ENCODE measurements around the gene PER2. TPM values are rescaled to one million over a fixed set of nuclear protein-coding genes. Genes with fewer than 3 reads are reported as not detected.
A peak's percentile ranks its signal among the peaks of the same experiment; 100 is the strongest.
"Not testable (repeated sequence)": the region's sequence is repeated elsewhere in the genome, so short reads cannot be mapped to it uniquely, and the experiment has no call there.

The PER2 gene
- 1.7 and 3.3 TPM in 2 replicates for total RNA-seq (2014; rRNA removed; shearing (Covaris generic))

DNA sequence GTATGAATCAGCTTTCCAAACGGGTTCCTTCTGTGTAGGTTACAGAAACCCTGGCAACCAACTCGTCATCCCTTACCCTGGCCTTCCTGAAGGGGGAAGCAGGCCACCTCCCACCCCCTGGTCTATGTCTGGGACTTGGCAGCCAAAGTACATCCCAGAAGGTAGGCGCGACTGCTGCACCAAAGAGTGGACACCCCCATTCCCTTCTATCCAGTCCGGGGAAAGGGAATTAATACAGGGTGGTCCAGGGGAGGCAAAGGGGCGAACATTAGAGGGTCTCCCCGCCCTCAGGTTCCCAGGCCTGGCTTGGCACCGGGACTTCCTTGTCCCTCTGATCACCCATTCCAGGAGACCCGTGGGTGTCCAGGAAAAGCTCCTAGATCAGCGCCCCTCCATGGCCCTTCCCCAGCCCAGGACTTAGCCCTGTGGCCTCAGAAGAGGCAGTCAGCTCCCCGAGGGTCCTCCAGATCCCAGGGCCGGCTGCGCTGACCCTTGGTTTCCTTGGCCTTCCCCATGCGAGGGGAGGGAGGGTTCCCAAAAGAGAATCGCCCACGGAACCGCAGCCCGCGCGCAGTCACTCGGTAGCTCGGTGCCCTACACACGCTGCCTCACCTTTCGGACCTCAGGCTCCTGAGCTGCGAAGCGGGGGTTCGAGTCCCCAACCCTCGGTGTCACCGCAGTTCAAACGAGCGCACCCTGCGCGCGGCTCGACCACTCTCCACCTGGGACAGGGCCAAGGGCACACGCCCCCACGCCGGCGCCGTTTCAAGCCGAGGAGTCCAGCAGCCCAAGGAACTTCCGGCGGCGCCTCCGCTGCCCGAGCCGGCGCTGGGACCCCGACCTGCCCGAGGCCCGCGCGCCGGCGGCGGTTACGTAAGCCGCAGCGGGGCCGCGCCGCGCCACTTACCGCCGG is at the start of gene PER2:
PER2 (minus strand) TSS at position 874 of the 913 bp plus-strand sequence. CDS start 10,674 bp downstream, outside the sequence.
- DNase-seq (ENCODE audit: low read depth) = peak; percentile 82

DNA sequence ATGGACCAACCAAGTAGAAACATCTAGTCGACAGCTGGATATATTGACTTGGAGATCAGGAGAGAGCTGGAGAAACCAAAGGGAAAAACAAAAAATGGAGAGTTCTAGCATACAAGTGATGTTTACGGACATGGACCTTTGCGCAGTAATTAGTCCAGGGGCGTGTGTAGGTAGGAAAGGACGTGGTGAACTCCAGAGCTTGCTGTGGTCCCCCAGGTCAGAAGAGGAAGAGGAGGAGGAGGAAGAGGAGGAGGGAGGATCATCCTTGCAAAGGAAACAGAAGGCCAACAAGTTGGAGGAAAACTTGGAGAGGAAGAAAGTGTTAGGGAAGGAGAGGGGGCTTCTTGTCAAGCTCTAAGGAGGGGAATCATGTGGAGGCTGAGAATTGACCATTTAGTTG is 49.4 kb upstream of the PER2 start:
- DNase-seq (ENCODE audit: low read depth) = no peak

DNA sequence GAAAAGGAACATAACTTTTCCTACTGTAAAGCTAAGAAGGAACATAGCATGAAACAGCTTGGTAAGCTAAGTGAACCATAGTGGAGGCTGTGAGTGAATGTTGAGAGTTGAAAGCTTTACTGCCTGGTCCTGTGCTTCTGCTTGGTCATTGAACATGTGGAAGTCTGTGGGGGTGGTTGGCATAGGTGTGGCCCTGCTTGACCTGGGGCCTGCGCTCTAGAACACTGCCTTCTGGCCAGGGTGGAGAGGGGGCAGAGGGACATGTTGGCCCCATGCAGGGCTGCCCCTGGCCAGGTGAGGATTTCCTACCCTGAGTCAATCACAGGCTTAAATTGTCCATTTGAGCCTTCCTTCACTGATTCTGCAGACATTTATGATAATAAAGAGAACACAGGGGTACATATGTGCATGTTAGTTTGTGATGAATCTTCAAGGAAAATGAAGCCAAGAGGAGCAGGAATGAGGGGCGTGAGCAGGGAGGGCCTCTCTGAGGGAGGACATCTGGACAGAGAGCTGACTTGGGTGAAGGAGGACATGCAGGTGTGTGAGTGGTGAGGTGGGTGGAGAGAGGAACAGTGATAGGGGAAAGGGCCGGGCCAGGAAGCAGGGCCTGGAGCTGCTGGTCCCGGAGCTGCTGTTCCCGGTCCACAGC is 48.5 kb upstream of the PER2 start:
- DNase-seq (ENCODE audit: low read depth) = no peak

- no peak for DNase-seq (ENCODE audit: low read depth)
Observed at GRCh38 chr2:238336151-238336550, 47.7 kb upstream of the PER2 start.

- not testable (repeated sequence) for DNase-seq (ENCODE audit: low read depth)
Observed at GRCh38 chr2:238335591-238335990, 47.2 kb upstream of the PER2 start.

DNA sequence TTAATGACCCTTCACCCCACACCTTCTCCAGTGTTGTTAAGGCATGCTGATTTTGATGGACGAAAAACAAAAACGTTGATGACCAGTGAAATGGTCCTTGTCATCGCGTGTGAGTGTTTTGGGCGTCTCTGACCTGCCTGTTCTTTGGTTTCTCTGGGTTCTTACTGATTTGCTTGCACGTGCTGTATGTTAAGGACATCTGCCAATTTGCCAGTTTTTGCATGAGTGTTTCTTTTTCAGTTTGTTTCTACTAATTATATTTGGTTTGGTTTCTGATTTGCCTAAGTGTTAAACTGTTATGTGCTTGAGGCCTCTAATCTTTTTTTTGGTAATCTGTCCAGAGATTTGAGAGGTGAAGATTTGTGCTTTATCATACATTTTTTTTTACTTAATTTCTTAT is 46.5 kb upstream of the PER2 start:
- DNase-seq (ENCODE audit: low read depth) = no peak

GRCh38 chr2:238331916-238332315 is 43.5 kb upstream of the PER2 start:
- no peak for DNase-seq (ENCODE audit: low read depth)

- DNase-seq (ENCODE audit: low read depth) = no peak
Observed at GRCh38 chr2:238330391-238330790, 42.0 kb upstream of the PER2 start.

DNA sequence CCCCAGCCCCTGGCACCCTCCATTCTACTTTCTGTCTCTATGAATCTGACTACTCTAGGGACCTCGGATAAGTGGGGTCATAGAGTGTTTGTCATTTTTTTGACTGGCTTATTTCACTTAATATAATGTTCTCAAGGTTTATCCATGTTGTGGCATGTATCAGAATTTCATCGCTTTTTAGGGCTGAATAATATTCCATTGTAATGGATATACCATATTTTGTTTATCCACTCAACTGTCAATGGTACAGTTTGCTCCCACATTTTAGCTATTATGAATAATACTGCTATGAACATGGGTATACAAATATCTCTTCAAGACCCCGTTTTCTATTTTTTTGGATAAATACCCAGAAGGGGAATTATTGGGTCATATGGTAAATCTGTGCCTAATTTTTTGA is 39.3 kb upstream of the PER2 start:
- no peak for DNase-seq (ENCODE audit: low read depth)

- no peak for DNase-seq (ENCODE audit: low read depth)
Observed at GRCh38 chr2:238326801-238327365, 38.5 kb upstream of the PER2 start.

DNA sequence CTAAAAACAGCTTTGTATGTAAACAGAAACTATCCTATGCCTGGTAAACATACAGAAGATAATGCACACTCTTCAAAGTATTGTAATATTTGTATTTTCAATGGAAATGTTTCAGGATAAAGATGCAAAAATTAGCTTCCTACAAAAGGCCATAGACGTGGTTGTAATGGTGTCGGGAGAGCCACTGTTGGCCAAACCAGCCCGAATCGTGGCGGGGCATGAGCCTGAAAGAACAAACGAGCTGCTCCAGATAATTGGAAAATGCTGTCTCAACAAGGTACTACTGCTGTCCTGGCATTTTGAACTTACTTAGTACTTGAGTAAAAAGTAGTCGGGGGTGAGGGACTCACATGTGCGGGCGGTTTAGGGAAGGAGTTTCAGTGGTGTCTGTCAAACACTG is 37.3 kb upstream of the PER2 start:
- DNase-seq (ENCODE audit: low read depth) = no peak

DNA sequence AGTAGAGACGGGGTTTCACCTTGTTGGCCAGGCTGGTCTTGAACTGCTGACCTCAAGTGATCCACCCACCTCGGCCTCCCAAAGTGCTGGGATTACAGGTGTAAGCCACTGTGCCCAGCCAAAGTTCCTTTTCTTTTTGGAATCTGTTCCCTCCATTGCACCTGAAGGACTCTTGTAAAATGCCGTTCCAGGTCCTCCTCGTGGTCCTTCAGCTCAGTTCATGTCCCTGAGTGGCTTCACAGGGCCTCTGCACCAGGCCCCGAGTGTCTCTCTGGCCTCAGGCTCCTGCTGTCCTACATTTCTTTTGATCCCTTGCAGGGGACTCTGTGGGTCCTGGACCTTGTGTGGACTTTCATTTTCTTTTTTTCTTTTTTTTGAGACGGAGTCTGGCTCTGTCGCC is 35.8 kb upstream of the PER2 start:
- DNase-seq (ENCODE audit: low read depth) = not testable (repeated sequence)

- no peak for DNase-seq (ENCODE audit: low read depth)
Observed at GRCh38 chr2:238322001-238322411, 33.6 kb upstream of the PER2 start.

- DNase-seq (ENCODE audit: low read depth) = no peak
Observed at GRCh38 chr2:238321467-238321866, 33.1 kb upstream of the PER2 start.

DNA sequence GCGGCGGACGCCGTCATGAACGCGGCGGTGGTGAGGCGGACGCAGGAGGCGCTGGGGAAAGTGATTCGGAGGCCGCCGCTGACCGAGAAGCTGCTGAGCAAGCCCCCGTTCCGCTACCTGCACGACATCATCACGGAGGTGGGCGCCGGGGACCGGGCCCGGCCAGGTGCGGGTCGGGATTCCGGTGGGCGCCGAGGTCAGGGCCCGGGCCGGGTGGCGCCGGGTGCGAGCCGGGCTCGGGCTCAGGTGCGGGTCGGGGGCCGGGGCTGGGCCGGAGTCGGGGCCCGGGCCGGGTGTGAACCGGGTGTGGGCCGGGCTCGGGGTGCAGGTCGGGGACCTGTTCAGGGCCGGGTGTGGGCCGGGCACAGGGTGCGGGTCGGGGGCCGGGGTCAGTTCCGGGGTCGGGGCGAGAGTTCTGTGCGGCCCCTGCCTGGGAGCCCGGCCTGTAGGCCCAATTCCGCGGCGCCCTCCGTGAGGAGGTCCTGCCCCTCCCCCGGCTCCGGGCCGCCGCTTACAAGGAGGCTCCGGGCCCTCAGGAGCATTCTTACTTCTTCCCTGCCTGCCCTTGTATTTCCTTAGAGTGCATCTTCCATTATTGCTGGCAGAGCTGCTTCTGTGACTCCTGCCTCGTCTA is 32.4 kb upstream of the PER2 start:
- no peak for DNase-seq (ENCODE audit: low read depth)

DNA sequence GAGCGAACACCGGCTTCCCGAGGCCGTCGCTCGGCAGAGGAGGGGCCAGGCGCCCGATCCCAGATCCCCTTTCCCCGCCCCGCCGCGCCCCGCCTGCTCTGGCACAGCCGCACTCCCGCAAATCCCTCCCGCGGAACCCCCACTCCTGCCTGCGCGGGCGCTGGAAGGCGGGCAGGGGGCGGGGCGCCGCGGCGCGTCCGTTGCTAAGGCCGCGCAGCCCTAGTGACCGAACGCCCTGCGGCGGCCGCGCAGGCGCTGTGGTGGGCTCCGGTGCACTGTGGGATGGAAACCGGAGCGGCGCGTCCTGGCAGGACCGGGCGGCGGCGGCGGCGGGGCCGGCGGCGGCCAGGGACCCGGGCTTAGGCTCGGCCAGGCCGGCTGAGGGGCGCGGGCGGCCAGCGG is 31.8 kb upstream of the PER2 start, which contains the start of gene TRAF3IP1:
TRAF3IP1 (plus strand) TSS at position 273 of the 402 bp plus-strand sequence. CDS start 145 bp downstream, outside the sequence.
- peak; percentile 94 for DNase-seq (ENCODE audit: low read depth)

DNA sequence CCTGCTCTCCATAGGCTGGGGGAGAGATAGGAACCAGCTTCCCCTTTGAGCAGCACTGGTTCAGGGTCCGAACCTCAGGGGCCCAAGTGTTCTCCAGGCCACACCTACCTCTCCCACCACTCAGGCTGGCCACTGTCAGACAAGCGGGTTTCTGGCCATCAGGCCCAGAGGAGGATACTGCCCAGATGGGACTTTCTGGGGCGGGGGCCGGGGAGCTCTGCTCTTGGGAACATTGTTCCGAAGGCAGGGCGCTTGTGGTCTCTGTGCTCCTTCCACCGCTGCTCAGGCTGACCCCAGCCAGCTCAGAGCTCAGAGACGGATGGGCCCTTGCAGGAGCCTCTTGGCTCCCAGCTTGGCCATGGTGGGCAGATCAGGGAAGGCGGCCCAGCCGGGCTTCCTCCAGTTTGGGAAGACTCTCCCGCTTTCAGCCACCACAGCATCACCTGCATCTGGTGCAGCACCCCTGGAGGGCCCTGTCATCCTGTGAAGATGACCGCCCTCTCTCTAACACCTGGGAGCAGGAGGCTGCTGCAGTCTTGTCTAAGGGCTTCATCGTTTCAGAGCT is 26.7 kb upstream of the PER2 start:
- DNase-seq (ENCODE audit: low read depth) = no peak

GRCh38 chr2:238314576-238314975 is 26.2 kb upstream of the PER2 start:
- DNase-seq (ENCODE audit: low read depth) = no peak

DNA sequence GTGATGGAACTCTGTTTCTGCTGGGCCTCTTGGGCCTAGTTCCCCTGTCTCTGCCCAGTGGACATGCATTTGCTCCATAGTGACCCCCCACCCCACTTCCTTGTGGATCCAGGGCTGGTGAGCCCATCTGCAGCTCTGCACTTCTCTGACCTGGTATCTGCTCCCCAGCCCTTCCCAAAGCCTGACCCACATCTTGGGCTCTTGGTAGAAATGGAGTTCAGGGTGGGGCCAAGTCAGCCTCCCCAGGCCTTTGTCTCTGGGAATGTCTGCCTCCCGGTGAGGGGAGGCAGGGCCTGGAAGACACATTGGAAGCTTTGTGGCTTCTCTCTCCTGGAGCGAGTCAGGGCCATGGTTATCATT is 25.6 kb upstream of the PER2 start:
- DNase-seq (ENCODE audit: low read depth) = no peak

- no peak for DNase-seq (ENCODE audit: low read depth)
Observed at GRCh38 chr2:238313289-238313990, 25.0 kb upstream of the PER2 start.

DNA sequence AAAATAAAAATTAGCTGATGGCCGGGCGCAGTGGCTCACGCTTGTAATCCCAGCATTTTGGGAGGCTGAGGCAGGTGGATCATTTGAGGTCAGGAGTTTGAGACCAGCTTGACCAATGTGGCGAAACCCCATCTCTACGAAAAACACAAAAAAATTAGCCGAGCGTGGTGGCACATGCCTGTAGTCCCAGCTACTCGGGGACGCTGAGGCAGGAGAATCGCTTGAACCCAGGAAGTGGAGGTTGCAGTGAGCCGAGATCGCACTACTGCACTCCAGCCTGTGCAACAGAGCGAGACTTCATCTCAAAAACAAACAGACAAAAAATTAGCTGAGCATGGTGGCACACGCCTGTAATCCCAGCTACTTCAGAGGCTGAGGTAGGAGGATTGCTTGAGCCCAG is 22.3 kb upstream of the PER2 start:
- not testable (repeated sequence) for DNase-seq (ENCODE audit: low read depth)
